Pancreas (tissue), 10 donors: ENCODE data around the gene ALX1. TPM values are rescaled to one million over a fixed set of nuclear protein-coding genes. Genes with fewer than 3 reads are reported as not detected.
A peak's percentile ranks its signal among the peaks of the same experiment; 100 is the strongest.

Experiments used
- ATAC-seq, 4 donors: fragments of 200-7000 bp; cut with Tn5 transposase; one replicate each; pipeline versions ENCODE4 v1.8.0 to v1.9.1; 2020; ENCODE audit warnings: mild to moderate bottlenecking in 4 of 4, moderate library complexity in 4 of 4
- DNase-seq, 6 donors: peaks; one replicate each; pipeline ENCODE4 v3.0.0-alpha.2; 2020
- FAIRE-seq: peaks from 2 replicates; lab custom pipeline; 2012; peaks lifted over from hg19 to GRCh38; lab: Jason Lieb, UNC
- H3K27ac ChIP-seq, 4 donors: fragments of 200-600 bp; sonication (generic); 1 replicate in 3 of 4; 2 replicates in 1 of 4; pipeline versions ENCODE4 v1.5.0 to v1.8.0; 2020
- H3K27me3 ChIP-seq, 4 donors: fragments of 200-600 bp; one replicate each; pipeline ENCODE4 v1.8.0; 2021
- H3K36me3 ChIP-seq, 3 donors: fragments of 200-600 bp; sonication (generic) in 1 of 3; one replicate each; pipeline versions ENCODE4 v1.5.0 to v1.8.0; 2020 to 2021
- H3K4me1 ChIP-seq, 3 donors: fragments of 200-600 bp; one replicate each; pipeline ENCODE4 v1.8.0; 2021
- H3K4me3 ChIP-seq, 4 donors: fragments of 200-600 bp; sonication (generic) in 2 of 4; one replicate each; pipeline versions ENCODE4 v1.5.0 to v1.8.0; 2020 to 2021
- H3K9me3 ChIP-seq, 4 donors: fragments of 200-600 bp; one replicate each; pipeline ENCODE4 v1.8.0; 2021
- CTCF ChIP-seq, 4 donors: fragments of 200-600 bp; sonication (generic) in 3 of 4; IDR thresholded peaks; one replicate each; pipeline versions ENCODE4 v1.5.0 to v1.8.0; 2021; ENCODE audit warnings: antibody characterized with exemption in 4 of 4
- WGBS, 2 donors: extraction: QIAGEN DNeasy Blood & Tissue Kit; methylation state at CpG; one replicate each; pipeline ENCODE4 v1.1.7; 2013; 5-methylcytosine and 5-hydroxymethylcytosine counted together
- intact Hi-C, 3 donors: fragments of 100-400 bp; cut with DNase I; formaldehyde crosslinking; loops; one replicate each; pipeline versions ENCODE4 v1.11.1 to v1.14.2; 2022
- polyA plus RNA-seq, 2 donors: library from polyadenylated mRNA; stranded (reverse); fragments of 200-250 nt; gene quantifications; one replicate each; pipeline ENCODE4 v1.2.3, GENCODE V29; 2013
- total RNA-seq, 6 donors: library from RNA; stranded (reverse); fragmentation: NEBNext Ultra II Directional in 4 of 6; extraction: Animal tissue kit (Norgen Biotek cat#: 25700) in 4 of 6; gene quantifications; one replicate each; pipeline versions ENCODE4 v1.2.1 to v1.2.4, GENCODE V29; 2021 to 2023
- donor health status: healthy with polysubstance abuse.
- donor health status: DM: no; HTN: no; CAD: no; lungs with moderate emphysema.
- donor health status: DM: no; HTN: no; CAD: no.
- donor health status: control.
- donor health status: control.
- donor health status: Bipolar disorder and iron deficiency.
- donor health status: DM: yes; HTN: yes; CAD: no.
- donor health status: DM: no; HTN: no; CAD: no.
- donor health status: DM: no; HTN: no; CAD: no.
- donor health status: DM: yes; HTN: yes; CAD: no.

Gene ALX1
- total RNA-seq (not detected), polyA plus RNA-seq (not detected)

- Histone ChIP-seq H3K4me1 (peaks cover 0 to 4% (median 0%) of the 10 kb centered on the region in 3 donors), H3K4me3 (peak within 1 kb of the TSS in 2 of 4 donors; percentile 26 to 44), H3K9me3 (peaks cover 0 to 4% (median 0%) of the 10 kb centered on the region in 4 donors), H3K27me3 (peaks cover 11 to 91% (median 34%) of the 10 kb centered on the region in 4 donors), H3K27ac (no peak within 1 kb of the TSS), H3K36me3 (no peaks in the 10 kb centered on the region)
- ATAC-seq = peak; percentile 28 to 68 (median 55)
- TF ChIP-seq CTCF (IDR thresholded peaks at IDR 0.05) = no peak
- peak in 4 of 6 donors; percentile 12 to 79 (median 40) for DNase-seq
- no peak for FAIRE-seq
- intact Hi-C loops = no loop called here
- 4 to 5% methylated on average over 49 of the region's 49 CpGs for WGBS, 2 donors
Observed at GRCh38 chr12:85280165-85280983, at the start of gene ALX1. TSS of gene ALX1 (plus strand) at chr12:85280220. CDS start at chr12:85280262, 42 bp downstream.

- Histone ChIP-seq H3K27ac (no peak overlapping the region), H3K36me3 (no peaks in the 10 kb centered on the region), H3K4me1 (no peaks in the 10 kb centered on the region), H3K4me3 (no peak overlapping the region), H3K9me3 (no peaks in the 10 kb centered on the region), H3K27me3 (no peaks in the 10 kb centered on the region)
- no peak for TF ChIP-seq CTCF (IDR thresholded peaks at IDR 0.05)
- no peak for ATAC-seq
- intact Hi-C loops = no loop called here
- WGBS, 2 donors = 31 to 43% methylated on average over 2 of the region's 2 CpGs
- no peak for FAIRE-seq
- no peak for DNase-seq
Observed at GRCh38 chr12:85237327-85237726, 42.7 kb upstream of the ALX1 start.

- H3K27me3 ChIP-seq = no peaks in the 10 kb centered on the region
- FAIRE-seq (no peak), DNase-seq (no peak), ATAC-seq (no peak)
- H3K4me3 ChIP-seq = no peak overlapping the region
- 37 to 53% methylated on average over 3 of the region's 3 CpGs for WGBS, 2 donors
- no peaks in the 10 kb centered on the region for H3K4me1 ChIP-seq
- no peak overlapping the region for H3K27ac ChIP-seq
- intact Hi-C loops = no loop called here
- H3K36me3 ChIP-seq = no peaks in the 10 kb centered on the region
- no peaks in the 10 kb centered on the region for H3K9me3 ChIP-seq
- TF ChIP-seq CTCF (IDR thresholded peaks at IDR 0.05) = no peak
Observed at GRCh38 chr12:85244561-85244960, 35.5 kb upstream of the ALX1 start.

GRCh38 chr12:85253853-85254252, 26.2 kb upstream of the ALX1 start:
- no peak for DNase-seq
- Histone ChIP-seq H3K9me3 (no peaks in the 10 kb centered on the region), H3K36me3 (no peaks in the 10 kb centered on the region), H3K4me3 (no peak overlapping the region), H3K4me1 (no peaks in the 10 kb centered on the region), H3K27me3 (no peaks in the 10 kb centered on the region), H3K27ac (no peak overlapping the region)
- intact Hi-C loops = no loop called here
- no peak for TF ChIP-seq CTCF (IDR thresholded peaks at IDR 0.05)
- no peak for FAIRE-seq
- 50 to 56% methylated on average over 4 of the region's 4 CpGs for WGBS, 2 donors
- ATAC-seq = no peak

- FAIRE-seq (no peak), ATAC-seq (no peak), DNase-seq (no peak)
- TF ChIP-seq CTCF (IDR thresholded peaks at IDR 0.05) = no peak
- Histone ChIP-seq H3K4me3 (no peak overlapping the region), H3K4me1 (no peaks in the 10 kb centered on the region), H3K36me3 (no peaks in the 10 kb centered on the region), H3K27me3 (no peaks in the 10 kb centered on the region), H3K9me3 (no peaks in the 10 kb centered on the region), H3K27ac (no peak overlapping the region)
- intact Hi-C loops = no loop called here
- 90 to 98% methylated on average over 1 of the region's 1 CpG for WGBS, 2 donors
Observed at GRCh38 chr12:85257671-85258070, 22.3 kb upstream of the ALX1 start.
